Measurements from ENCODE around the gene RGL2.
"Not testable (repeated sequence)": the region's sequence is repeated elsewhere in the genome, so short reads cannot be mapped to it uniquely, and the experiment has no call there.

RGL2 gene

GRCh38 chr6:33273129-33273923 lies 25.4 kb downstream of the RGL2 start:
- DNase-seq: no peak

- DNase-seq: no peak
Observed at GRCh38 chr6:33272275-33273128, 26.2 kb downstream of the RGL2 start.

- DNase-seq: peak; percentile 97
Observed at GRCh38 chr6:33271468-33272274, 27.1 kb downstream of the RGL2 start, which contains the start of the genes RPS18 and VPS52. TSS of gene RPS18 (plus strand) at chr6:33272075. CDS start at chr6:33272120, 45 bp downstream. TSS of gene VPS52 (minus strand) at chr6:33271876. CDS start at chr6:33271675, 201 bp downstream.

GRCh38 chr6:33271117-33271467 lies 27.6 kb downstream of the RGL2 start:
- no peak for DNase-seq

GRCh38 chr6:33264015-33264414 lies 34.7 kb downstream of the RGL2 start:
- DNase-seq: no peak

- DNase-seq: not testable (repeated sequence)
Observed at GRCh38 chr6:33262490-33262889, 36.3 kb downstream of the RGL2 start.

- DNase-seq: no peak
Observed at GRCh38 chr6:33259032-33259431, 39.7 kb downstream of the RGL2 start.

GRCh38 chr6:33254591-33254990 lies 44.2 kb downstream of the RGL2 start:
- no peak for DNase-seq

GRCh38 chr6:33252759-33253158 lies 46.0 kb downstream of the RGL2 start:
- DNase-seq: no peak

- no peak for DNase-seq
Observed at GRCh38 chr6:33251395-33252012, 47.2 kb downstream of the RGL2 start.

GRCh38 chr6:33250731-33251130 lies 48.0 kb downstream of the RGL2 start:
- DNase-seq: no peak

GRCh38 chr6:33249732-33250630 lies 48.8 kb downstream of the RGL2 start:
- DNase-seq: no peak

GRCh38 chr6:33248932-33249731 lies 49.6 kb downstream of the RGL2 start:
- peak; percentile 99 for DNase-seq

GRCh38 chr6:33248643-33248931 lies 50.2 kb downstream of the RGL2 start:
- peak; percentile 39 for DNase-seq

- DNase-seq: peak; percentile 57
Observed at GRCh38 chr6:33247977-33248642, 50.6 kb downstream of the RGL2 start.

GRCh38 chr6:33243476-33243875 lies 55.3 kb downstream of the RGL2 start:
- no peak for DNase-seq

GRCh38 chr6:33241968-33242367 lies 56.8 kb downstream of the RGL2 start:
- DNase-seq: no peak
